Inflammatory macrophage treated with lipopolysaccharide for 4 hours (primary cell): Measurements from ENCODE around the gene CYP27B1.

Experiments used
- DNase-seq: peaks from one replicate; pipeline ENCODE4 v3.0.0-alpha.2; 2020

CYP27B1 gene

DNA sequence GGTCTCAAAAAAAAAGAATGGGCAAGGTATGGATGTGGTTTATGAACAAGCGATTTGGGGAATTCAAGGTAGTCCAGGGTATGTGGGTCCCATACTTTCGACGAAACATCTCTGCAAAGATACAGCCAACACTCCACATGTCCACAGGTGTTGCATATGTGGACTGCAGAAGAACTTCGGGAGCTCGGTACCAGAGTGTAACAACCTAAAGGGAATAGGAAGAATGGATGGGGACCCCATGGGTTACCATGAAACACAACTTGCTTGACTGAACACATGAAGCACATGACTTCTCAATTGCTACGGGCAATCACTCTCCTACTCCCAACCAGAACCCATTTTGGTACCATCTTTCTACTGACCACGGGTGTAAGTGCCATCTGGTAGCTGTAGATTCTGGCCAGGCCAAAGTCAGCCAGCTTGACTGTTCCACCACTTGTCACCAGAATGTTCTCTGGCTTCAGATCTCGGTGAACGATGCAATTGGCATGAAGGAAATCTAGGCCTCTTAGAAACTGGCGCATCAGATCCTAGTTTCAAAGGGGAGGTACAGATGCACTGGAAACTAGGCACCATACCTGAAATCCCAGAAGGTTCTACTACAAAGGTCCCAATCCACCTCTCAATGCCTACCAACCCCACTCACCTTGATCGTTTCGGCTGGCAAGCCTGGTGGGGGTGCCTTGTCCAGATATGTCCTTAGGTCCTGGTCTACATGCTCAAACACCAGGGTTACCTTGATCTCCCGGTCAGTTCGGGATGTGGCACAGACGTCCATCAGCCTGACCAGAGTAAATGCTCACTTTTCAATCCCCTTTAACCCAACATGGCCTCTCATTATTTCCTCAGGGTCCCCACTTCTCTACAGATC lies 16.1 kb downstream of the CYP27B1 start:
- DNase-seq: no peak

DNA sequence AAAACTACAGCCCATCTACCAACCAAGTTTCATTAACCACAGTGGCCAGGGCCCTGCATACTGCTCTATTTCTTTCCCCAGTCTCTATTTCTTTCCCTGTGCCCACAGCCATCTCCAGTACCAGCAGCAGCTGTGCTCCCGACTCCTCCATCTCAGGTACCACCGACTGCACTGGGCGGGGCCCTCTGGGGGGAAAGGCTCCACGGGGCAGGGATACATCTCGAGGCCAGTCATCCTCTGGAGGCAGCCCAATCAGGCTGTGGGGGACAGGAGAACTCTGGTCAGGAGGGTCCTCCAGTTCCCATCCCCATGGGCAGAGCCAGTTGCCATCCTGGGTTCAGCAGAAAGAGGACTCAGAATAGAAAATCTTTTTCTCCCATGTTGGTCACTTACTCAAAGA lies 17.8 kb downstream of the CYP27B1 start:
- no peak for DNase-seq

DNA sequence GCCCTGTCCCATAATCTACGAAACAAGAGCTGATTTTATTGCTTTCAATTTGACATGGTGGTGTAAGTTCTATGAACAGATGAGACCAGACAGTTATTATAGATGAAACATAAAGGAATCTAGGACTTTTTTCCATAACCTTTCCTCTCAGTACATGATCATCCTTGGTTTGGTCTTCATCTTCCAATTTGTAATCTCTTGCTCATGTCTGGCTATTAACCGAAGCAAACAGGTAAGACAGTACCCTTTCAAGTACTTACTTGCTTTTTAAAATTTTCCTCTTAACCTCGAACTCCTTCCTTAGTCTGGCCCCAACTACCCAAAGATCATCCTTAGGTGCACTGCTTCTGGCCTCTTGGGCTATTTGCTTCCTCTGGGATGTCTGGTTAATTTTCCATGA lies 20.9 kb downstream of the CYP27B1 start:
- no peak for DNase-seq

DNA sequence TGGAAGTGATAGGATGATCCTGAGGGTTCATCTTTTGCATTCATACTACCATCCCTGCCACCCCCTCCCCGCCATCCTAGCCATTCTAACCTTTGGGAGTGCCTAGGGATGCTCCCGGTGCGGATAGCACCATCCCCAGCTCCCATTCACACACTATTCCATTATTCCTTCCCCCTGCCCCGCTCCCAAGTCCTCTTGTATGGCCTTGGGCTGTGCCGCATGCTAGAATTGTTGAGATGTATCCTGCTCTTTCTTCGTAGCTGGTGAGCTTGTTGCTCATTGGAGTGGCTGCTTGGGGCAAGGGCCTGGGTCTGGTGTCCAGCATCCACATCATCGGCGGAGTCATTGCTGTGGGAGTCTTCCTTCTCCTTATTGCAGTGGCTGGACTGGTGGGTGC lies 21.4 kb downstream of the CYP27B1 start:
- peak; percentile 28 for DNase-seq

DNA sequence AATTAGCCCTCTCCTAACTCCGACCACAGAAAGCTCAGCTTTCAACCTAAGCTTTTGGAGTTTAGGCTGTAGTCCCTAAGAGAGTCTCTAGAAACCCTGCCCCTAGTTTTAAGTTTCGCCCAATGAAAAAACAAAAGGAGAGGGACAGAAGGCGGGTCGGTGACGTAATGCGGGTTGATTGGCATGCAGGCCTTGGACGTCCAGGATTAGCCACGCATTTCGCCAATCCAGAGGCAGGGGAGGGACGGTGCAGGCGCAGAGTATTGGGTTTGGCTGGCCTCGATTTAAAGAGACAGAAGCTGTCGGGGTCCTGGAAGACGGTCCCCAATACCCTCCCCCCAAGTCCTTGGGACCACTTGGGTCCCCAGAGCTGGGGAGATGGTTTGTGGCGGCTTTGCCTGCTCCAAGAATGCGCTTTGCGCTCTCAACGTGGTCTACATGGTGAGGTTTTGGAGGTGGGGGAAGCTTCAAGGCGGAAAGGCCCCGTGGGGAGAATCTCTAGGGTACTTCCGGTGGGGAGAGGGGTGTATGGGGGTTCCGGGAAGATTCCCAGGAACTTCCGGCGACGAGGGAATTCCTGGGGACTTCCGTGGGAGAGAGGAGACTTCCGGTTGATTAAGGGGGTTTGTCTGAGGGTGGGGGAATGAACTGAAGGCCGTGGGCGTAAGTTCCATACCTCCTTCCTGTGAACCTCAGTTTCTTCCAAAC lies 21.9 kb downstream of the CYP27B1 start, which contains the start of gene TSPAN31:
TSS of gene TSPAN31 (plus strand) at position 263 of the 708 bp plus-strand sequence. CDS start at position 379, 116 bp downstream.
- DNase-seq: peak; percentile 99

DNA sequence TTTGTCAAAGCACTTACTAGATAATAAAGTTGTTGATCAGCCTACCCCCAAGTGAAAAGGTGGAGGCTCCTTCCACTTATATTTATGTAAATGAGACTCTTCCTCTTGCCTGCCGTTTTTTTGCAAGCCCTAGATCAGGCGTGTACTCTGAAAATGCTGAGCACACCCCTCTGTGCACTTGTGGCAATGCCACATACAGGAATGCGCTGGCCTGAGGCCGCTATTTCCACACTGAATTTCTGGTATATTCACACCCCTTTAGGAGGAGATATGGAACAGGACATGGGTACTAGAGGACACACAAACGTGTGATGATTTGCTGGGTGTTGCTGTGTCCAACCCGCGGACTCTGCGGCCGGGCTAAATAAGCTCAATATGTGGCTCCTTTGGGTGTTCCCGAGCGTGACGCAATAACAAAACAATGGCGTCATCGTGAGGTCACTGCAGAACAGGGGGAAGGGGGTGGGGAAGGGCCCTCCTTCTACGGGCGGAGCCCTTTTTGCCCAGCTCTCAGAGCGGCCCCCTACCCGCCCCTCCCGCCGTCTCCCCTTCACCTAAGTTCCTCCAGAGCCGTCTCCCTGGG lies 22.6 kb downstream of the CYP27B1 start:
- DNase-seq: peak; percentile 83

DNA sequence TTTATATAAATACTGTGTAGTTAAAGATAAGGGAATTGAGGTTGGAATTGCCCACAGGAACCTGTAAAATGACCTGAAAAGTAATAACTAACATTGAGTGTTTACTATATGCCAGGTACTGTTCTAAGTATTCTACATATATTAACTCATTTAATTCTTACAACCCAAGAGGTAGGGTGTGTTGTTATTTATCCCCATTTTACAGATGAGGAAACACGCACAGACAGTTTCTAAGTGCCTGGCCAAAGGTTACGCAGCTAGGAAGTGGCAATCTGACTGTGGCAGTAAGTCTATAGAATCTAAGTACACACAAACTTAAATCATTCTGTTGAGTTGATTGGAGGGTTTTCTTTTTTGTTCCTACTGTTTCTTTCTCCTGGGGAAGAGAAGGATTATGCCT lies 23.1 kb downstream of the CYP27B1 start:
- no peak for DNase-seq

DNA sequence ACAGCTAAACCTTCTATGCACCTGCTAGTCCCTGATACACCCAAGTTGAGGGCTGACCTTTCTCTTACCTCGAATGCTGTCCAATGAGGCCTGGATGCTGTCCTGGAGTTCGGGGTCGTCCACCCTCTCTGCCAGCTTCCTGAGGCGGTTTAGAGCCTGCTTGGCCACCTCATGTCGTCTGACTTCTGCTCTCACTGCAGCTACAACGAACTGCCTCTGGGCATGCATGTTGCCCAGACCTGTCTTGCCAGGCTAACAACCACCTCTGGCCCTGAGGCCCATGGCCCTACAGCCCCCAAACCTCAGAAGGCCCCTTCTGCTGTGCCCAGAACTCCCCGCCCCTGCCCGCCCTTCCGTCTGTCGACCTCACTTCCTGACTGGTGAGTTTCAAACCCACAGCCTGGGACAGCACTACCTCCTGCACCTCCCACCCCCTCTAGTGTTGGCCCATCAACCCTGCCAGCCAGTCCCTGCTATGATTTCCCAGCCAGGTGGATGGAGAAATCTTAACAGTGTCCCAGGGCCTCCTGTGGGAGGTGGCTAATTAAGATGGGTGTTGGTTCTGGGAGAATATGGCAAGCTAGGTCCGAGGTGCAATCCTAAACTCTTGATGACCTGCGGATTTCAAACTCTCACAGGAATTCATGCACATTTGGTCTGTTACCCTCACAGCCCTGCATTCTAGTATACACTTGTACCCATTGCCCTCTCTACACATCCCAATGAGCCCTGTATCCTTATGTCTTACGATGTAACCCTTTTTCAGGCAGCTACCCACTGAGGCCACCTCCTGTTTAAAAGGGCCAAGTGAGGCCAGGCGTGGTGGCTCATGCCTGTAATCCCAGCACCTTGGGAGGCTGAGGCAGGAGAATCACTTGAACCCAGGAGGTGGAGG lies 24.8 kb downstream of the CYP27B1 start:
- DNase-seq: peak; percentile 63

DNA sequence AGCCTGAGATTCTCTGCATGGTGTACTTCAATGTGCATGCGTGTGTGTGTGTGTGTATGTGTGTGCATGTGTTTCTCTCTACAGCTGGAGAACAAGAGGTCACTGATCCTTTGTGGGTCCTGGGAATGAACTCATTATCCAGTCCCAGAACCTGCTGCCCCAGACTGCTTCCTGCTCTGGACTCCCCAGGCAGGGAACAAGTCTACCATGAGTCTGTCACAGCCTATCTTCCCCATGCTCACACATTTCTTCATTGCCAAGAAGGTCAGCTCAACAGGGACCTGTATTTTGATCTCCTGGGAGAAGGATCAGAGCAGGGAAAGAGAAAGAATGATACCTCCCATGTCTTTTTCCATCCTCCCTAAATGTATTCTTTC lies 25.5 kb downstream of the CYP27B1 start:
- no peak for DNase-seq

DNA sequence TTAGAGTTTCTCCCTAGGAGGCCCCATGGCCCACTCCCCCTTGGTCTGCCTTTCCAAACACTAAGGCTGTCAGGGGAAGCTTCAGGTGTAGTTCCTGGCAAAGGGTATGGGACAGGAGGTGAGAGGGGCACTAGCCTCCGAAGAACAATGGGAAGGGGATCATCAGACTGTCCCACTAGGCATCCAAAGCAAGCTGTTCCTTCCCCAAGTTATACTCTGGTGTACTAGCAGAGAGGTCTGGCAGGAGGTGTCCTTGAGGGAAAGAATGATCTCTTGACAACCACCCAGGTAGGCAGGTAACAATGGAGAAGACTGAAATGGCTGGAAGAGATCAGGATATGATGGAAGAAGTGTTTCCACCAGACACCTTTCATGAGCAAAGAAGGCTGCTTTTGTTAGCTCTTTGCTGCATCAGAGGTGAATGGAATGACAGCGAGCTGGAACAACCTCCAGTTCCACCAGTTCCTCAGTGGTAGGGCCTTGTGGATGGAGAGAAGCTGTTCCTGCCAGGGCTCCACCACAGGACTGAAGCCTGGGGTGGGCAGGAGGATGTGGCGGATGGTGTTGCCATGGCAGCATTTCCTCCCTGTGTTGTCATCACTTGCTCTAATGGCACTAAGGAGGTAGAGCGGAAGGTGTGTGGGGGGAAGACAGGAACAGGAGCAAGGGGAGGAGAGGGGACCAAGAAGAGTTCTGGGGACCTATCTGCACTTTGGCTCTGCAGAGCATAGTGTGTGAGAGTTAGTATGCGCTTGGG lies 26.0 kb downstream of the CYP27B1 start:
- DNase-seq: peak; percentile 34

DNA sequence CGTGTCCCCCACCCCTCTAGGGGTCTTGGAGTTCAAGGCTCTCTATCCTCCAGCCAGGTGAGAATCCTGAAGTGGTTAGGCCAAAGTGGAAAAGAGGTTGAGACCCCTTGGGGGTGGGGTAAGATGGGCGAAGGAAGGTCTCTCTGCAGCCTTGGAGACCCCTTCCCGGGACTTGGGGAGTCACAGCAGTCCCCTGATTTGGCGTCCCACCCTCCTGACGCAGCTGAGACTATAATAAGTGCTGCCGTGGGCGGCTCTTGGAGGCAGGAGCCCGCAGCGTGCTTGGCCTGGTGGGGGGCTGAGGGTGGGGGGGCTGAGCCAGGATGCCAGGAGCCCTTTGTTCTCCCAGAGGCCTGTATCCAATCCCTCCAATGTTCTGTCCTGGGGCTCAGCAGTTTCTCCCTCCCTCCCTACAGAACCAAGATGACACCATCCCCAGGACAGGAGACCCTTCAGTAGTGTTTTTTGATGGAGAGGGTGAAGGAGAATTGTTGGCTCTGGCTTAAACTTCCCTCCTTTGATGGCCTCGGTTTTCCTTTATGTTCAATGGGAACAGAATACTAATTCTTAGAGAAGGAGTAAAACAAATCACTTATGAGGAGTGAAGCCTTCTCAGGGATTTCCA lies 26.9 kb downstream of the CYP27B1 start:
- no peak for DNase-seq

DNA sequence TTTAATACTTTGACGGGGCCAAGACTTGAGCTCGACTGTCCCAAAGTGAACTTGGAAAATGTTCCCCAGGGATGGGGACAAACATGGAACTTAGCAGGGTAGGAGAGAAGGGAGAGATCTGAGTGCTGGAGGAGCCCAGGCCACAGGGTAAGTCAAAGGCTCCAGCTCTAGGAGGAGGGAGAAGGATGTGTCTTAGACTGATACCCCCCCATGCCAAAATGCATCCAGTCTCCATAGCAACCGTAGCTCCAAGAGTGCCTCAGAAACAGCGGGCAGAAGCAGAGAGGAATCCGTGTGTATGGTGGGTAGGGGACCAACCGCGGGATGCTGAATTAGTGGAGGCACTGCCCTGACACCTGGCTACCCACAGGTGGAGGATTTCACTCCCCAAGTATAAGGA lies 27.5 kb downstream of the CYP27B1 start:
- no peak for DNase-seq

DNA sequence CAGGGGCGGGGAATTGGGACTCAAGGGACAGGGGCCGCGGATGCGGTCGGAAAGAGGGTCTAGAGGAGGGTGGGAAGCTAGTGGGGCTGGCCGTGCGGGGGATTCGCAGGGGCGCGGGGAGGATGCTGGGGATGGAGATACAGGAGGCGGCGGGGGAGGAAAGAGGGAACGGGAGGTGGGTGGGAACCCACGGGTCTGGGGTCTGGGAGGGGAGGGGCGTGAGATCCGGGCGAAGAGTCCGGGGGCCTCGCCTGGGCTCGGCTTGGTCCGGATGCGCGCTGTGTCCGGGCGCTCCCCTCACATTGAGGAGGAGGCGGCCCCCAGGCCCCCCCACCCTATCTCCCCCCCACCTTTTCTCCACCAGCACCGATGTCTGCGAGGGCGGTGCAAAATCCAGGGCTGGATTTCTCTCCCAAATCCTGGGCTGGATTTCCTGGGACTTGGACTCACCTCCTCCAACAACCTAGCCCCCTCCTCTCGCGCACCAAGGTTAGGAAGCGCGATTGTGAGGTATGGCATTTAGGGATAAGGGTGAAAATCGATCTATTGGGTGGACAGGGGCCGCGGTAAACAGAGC lies 28.1 kb downstream of the CYP27B1 start, which contains the start of gene AGAP2:
TSS of gene AGAP2 (minus strand) at position 82 of the 577 bp plus-strand sequence. CDS start 496 bp downstream, outside the sequence.
- no peak for DNase-seq

DNA sequence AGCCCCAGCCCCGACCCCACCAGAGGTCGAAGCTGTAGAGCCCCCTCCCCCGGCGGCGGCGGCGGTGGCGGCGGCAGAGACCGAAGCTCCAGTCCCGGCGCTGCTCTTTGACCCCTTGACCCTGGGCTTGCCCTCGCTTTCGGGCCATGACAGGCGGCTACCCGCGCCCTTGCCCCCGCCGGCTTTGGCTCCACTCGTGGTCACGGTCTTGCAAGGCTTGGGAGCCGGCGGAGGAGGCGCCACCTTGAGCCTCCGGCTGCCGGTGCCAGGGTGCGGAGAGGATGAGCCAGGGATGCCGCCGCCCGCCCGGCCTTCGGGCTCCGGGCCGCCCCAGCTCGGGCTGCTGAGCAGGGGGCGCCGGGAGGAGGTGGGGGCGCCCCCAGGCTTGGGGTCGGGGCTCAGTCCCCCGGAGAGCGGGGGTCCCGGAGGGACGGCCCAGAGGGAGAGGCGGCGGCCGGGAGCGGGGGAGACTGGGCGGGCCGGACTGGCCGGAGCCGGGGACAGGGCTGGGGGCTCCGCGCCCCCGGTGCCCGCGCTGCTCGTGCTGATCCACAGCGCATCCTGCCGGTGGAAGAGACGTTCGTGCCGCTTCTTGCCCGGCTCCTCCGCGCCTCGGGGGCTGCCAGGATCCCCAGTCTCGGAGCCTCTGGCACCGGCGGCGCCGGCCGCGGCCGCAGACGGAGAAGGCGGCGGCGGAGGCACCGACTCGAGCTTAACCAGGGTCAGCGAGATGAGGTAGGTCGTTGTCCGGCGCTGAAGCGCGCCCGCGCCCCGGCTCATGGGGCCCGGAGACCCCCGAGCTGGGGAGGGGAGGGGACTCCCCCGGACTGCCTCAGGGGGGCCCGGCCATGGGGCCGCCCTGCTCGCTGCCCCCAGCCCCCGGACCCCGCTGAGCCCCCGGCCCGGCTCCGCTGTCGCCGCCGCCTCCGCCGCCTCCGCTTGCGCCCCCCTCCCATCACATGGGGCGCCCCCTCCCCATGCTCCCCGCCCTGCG lies 29.1 kb downstream of the CYP27B1 start:
- DNase-seq: no peak

DNA sequence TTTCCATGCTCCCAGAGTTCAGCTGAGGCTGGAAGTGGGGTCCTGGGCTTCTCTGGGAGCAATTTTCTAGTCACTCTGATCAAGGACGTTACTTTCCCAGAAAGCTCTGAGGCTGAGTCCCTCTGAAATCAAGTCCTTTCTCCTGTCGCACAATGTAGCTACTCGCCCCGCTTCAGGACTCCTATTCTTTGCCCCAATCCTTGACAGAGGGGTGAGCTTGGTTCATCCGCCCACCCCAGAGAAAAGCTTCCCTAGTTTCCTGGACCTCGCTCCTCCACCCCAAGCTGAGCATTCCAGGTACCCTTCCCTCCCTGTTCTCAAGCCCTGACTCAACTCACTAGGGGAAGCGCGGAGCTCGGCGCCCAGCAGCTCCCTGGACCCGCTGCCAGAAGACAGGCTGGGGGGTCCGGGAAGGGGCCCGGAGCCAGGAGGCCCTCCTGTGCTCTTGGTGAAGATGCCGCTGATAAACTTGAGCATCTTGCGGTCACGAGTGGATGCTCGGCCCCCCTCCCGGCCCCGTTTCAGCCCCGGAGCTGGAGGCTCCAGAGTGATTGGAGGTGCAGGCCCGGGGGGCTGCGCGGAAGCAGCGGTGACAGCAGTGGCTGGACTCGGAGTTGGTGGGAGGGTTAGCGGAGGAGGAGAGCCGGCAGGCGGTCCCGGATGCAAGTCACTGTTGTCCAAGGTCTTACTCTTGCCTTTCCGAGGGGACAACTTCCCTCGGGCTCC lies 30.0 kb downstream of the CYP27B1 start:
- no peak for DNase-seq

DNA sequence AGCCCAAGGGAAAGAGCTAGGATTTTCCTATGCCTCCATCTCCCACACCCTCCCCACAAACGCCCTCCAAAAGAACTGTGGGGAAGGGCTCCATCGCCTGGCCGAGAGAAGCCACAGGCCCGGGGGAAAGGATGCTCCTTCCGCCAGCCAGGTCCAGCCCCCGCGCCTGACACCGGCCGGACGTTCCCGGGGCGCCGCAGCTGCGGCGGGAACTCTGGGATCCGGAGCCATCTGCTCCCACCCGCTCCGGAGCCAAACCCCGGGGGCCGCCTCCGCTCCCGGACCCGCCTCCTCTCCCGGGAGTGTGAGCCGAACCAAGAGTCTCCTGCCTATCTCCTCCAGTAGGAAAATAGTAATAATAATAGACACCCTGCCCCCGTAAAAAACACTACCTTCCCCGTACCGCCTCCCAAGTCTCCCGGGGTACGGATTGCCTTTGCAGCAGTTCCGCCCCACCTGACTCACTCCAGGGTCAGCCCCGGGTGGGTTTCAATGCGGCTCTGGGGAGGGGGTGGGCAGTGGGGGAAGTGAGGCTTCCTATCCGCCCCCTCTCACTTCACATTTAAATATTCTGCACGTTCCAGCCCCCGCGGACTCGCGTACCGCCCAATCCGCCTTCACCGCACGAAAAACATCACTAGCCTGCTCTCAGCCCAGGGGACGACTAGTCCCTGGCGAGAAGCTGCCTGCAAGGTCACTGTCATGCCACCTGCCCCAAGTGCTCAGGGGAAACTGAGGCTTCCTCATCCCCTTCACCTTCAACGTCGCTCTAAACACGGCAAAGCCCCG lies 30.7 kb downstream of the CYP27B1 start:
- DNase-seq: no peak

DNA sequence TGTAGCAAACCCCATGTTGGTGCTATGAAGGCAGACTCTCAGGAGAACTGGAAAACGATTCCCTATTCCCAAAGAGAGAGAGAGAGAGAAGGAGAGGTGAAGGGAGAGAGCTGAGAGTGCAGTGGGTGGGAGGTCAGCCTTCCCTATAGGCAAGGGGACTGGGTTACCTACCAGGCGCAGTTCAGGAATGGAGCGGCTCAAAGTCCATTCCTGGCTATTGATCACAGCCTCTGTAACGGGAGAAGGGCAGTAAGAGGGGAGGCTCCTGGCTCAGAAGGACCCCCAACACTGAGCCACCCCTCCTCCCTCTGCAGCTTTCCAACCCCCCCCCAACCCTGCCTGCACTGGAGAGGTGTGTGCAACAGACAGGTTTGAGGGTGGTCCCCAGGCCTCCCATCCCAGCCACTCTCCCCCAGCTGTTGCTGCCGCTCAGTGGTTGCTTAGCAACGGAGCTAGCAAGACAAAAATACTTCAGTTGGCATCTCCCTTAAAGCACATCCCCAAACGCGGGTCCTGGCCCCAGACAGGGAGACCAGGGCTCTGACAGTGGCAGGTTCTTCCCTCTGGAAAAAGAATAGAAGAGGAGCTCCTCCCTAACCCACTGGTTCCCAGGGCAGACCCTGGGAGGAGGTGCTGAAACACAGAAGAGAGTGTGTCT lies 31.6 kb downstream of the CYP27B1 start:
- DNase-seq: no peak

DNA sequence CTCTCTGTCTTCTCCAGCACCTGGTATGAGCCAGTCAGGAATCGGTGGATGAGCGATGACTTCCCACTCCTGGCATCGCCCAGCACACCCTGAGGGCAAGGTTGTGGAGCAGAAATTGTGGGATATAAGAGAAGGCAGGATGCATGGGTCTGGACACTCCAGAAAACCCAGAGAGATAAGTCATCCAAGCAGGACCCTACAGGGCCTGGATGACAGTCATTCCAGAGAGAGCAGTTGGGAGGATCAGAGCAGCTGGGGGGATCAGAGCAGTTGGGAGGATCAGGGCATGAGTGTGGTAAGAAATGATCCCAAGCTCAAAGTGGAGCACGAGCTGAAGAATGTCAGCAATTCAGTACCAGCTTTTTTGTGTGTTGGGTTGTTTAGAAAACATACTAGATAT lies 32.3 kb downstream of the CYP27B1 start:
- no peak for DNase-seq
